Ascending aorta (tissue), 2 donors: ENCODE data around the gene SLC27A6. TPM values are rescaled to one million over a fixed set of nuclear protein-coding genes. Genes with fewer than 3 reads are reported as not detected.

Source experiments
- DNase-seq, 2 donors: peaks; one replicate each; pipeline ENCODE4 v3.0.0-alpha.2; 2019; ENCODE audit warnings: low spot score in 2 of 2
- H3K27ac ChIP-seq, 2 donors: fragments of 200-600 bp; sonication (generic); one replicate each; pipeline ENCODE4 v1.5.1; 2016 to 2017; ENCODE audit warnings: mild to moderate bottlenecking in 1 of 2
- H3K27me3 ChIP-seq: fragments of 200-600 bp; sonication (generic); one replicate; pipeline ENCODE4 v1.5.1; 2017
- H3K36me3 ChIP-seq, 2 donors: fragments of 200-600 bp; sonication (generic); one replicate each; pipeline ENCODE4 v1.5.1; 2016
- H3K4me1 ChIP-seq, 2 donors: fragments of 200-600 bp; sonication (generic); one replicate each; pipeline ENCODE4 v1.5.1; 2016 to 2017; ENCODE audit warnings: mild to moderate bottlenecking in 1 of 2
- H3K4me3 ChIP-seq, 2 donors: fragments of 200-600 bp; sonication (generic); one replicate each; pipeline ENCODE4 v1.5.1; 2016 to 2017; ENCODE audit warnings: mild to moderate bottlenecking in 1 of 2
- H3K9me3 ChIP-seq, 2 donors: fragments of 200-600 bp; sonication (generic); one replicate each; pipeline ENCODE4 v1.5.1; 2016
- intact Hi-C: fragments of 100-400 bp; cut with DNase I; formaldehyde crosslinking; loops from one replicate; pipeline ENCODE4 v1.15.1; 2023
- total RNA-seq: library from RNA; depleted of rRNA; stranded (reverse); fragments of >200 nt; gene quantifications from one replicate; pipeline ENCODE4 v1.1.0, GENCODE V29; 2016
- TF ChIP-seq, protein P1 (sequence below), 3 experiments: fragments of 200-600 bp in 2 of 3; fragments of 450-650 bp in 1 of 3; sonication (generic) in 2 of 3; IDR thresholded peaks; one replicate each; pipeline ENCODE4 v1.5.1; 2016 to 2019; ENCODE audit warnings: antibody characterized with exemption in 3 of 3, mild to moderate bottlenecking in 1 of 3, moderate library complexity in 1 of 3

Gene SLC27A6
- total RNA-seq, 1 donor from 2014 or later, result 0.43 TPM

DNA sequence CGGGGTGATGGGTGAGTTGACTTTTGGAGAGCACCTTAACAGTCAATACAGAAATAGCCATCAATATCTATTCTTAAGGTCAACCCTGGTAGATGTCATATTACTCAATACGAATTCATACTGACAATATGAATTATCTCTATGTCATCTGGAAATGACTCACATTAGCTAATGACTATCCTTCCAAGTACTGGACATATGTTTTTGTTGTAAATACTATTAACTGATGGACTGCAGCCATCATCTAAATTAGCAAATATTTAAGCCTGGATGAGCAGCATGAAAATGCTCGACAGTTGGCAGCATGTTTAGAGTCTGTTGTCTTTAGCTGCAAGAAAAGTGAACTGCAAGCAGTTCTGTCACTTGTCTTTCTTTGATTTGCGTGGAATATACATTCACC, 109.6 kb downstream of the SLC27A6 start:
- no peaks in the 10 kb centered on the region for H3K36me3 ChIP-seq
- no peak overlapping the region for H3K27ac ChIP-seq
- H3K4me1 ChIP-seq, result peaks cover 0 to 6% of the 10 kb centered on the region in 2 donors
- H3K27me3 ChIP-seq, result no peaks in the 10 kb centered on the region
- no peak for DNase-seq
- no peak overlapping the region for H3K4me3 ChIP-seq
- TF ChIP-seq, protein P1, sequence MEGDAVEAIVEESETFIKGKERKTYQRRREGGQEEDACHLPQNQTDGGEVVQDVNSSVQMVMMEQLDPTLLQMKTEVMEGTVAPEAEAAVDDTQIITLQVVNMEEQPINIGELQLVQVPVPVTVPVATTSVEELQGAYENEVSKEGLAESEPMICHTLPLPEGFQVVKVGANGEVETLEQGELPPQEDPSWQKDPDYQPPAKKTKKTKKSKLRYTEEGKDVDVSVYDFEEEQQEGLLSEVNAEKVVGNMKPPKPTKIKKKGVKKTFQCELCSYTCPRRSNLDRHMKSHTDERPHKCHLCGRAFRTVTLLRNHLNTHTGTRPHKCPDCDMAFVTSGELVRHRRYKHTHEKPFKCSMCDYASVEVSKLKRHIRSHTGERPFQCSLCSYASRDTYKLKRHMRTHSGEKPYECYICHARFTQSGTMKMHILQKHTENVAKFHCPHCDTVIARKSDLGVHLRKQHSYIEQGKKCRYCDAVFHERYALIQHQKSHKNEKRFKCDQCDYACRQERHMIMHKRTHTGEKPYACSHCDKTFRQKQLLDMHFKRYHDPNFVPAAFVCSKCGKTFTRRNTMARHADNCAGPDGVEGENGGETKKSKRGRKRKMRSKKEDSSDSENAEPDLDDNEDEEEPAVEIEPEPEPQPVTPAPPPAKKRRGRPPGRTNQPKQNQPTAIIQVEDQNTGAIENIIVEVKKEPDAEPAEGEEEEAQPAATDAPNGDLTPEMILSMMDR (IDR thresholded peaks at IDR 0.05), result no peak
- intact Hi-C loops, result no loop called here
- H3K9me3 ChIP-seq, result no peaks in the 10 kb centered on the region

DNA sequence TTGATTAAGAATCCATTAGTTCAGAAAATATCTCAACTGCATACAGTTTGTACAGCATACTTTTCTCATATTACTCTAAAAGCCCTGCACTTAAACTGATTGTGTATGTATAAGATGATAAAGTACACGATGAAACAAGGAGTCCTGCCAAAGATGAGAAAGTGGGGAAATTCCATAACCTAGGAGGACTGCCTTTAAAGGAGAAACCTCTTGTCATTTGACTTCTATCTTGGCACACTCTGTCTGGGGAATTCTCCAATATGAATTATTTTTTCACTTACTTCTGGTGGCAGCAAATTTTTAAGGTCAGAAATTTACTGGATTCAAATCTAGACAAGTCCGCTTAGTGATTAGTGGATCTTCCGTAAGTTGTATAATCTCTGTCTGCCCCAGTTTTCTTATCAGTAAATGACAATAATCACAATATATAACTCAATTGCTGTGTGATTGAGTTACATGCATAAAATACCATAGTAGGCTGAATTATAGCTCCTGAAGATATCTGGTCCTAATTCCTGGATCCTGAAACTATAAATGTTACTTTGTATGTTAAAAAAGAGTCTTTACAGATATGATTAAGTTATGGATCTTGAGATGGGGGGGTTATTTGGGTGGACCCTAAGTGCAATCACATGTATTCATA, 112.3 kb downstream of the SLC27A6 start:
- H3K36me3 ChIP-seq, result no peaks in the 10 kb centered on the region
- no peaks in the 10 kb centered on the region for H3K9me3 ChIP-seq
- no peak overlapping the region for H3K27ac ChIP-seq
- H3K27me3 ChIP-seq, result no peaks in the 10 kb centered on the region
- no peak for DNase-seq
- peaks cover 0 to 6% of the 10 kb centered on the region in 2 donors for H3K4me1 ChIP-seq
- intact Hi-C loops, result no loop called here
- TF ChIP-seq, protein P1 (IDR thresholded peaks at IDR 0.05), result no peak
- H3K4me3 ChIP-seq, result no peak overlapping the region

DNA sequence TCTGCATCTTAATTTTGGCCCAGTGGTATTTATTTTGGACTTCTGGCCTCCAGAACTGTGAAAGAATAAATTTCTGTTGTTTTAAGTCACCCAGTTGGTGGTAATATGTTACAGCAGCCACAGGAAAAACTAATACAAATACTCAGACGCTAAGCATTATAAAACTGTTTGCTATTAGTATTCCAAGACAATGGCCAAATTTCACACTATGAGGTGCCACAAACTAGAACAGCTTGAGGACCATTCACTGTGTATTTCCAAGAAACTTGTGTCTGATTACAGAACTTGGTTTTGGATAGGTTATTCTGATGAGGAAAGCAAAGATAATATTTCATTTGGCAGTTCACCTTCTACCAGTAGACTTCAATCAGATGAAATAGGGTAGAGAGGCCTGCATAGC, 113.0 kb downstream of the SLC27A6 start:
- Histone ChIP-seq H3K27ac (no peak overlapping the region), H3K9me3 (no peaks in the 10 kb centered on the region), H3K4me1 (peaks cover 0 to 6% of the 10 kb centered on the region in 2 donors), H3K4me3 (no peak overlapping the region), H3K27me3 (no peaks in the 10 kb centered on the region), H3K36me3 (no peaks in the 10 kb centered on the region)
- no peak for DNase-seq
- TF ChIP-seq, protein P1 (IDR thresholded peaks at IDR 0.05), result no peak
- intact Hi-C loops, result no loop called here

DNA sequence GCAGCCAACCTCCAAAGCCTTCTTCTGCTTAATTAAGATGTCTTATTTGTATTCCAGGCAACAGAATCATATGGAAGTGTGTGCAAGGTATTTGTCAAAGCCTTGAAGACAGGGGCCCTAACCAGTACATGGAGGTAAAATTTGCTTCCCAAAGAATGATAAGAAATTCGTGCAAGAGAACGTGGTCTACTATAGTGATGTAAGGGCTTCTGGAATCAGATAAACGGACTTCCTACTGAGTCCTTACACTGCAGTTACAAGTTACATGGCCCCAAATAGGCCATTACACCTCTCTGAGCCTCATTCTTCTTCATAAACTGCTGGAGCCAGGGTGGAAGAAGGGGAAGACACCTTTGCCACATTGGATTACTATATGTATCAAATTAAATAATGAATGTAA, 113.4 kb downstream of the SLC27A6 start:
- no peak overlapping the region for H3K27ac ChIP-seq
- intact Hi-C loops, result no loop called here
- H3K4me1 ChIP-seq, result peaks cover 0 to 6% of the 10 kb centered on the region in 2 donors
- no peak overlapping the region for H3K4me3 ChIP-seq
- DNase-seq, result no peak
- H3K9me3 ChIP-seq, result no peaks in the 10 kb centered on the region
- no peaks in the 10 kb centered on the region for H3K36me3 ChIP-seq
- H3K27me3 ChIP-seq, result no peaks in the 10 kb centered on the region
- TF ChIP-seq, protein P1 (IDR thresholded peaks at IDR 0.05), result no peak

DNA sequence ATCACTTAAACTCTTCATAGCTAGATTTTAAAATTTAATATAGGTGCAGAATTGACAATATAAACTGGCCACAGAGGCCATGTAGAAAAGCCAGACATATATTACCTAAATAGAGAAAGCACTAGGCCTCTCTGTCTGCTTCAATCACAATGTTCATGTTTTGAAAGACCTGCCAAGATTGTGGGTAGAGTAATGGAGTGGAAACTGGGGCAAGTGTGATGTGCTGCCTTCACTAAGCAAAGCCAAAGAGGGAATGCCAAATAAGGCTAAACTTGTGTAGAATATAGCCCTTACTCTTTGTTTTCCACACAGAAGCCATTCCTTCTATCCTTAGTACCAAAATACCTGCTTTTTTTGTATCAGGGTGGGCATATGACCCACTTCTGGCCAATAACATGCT, 114.2 kb downstream of the SLC27A6 start:
- no peak overlapping the region for H3K27ac ChIP-seq
- no peak overlapping the region for H3K4me3 ChIP-seq
- no peaks in the 10 kb centered on the region for H3K9me3 ChIP-seq
- TF ChIP-seq, protein P1 (IDR thresholded peaks at IDR 0.05), result no peak
- no peak for DNase-seq
- H3K36me3 ChIP-seq, result no peaks in the 10 kb centered on the region
- intact Hi-C loops, result no loop called here
- H3K27me3 ChIP-seq, result no peaks in the 10 kb centered on the region
- H3K4me1 ChIP-seq, result peaks cover 0 to 6% of the 10 kb centered on the region in 2 donors

DNA sequence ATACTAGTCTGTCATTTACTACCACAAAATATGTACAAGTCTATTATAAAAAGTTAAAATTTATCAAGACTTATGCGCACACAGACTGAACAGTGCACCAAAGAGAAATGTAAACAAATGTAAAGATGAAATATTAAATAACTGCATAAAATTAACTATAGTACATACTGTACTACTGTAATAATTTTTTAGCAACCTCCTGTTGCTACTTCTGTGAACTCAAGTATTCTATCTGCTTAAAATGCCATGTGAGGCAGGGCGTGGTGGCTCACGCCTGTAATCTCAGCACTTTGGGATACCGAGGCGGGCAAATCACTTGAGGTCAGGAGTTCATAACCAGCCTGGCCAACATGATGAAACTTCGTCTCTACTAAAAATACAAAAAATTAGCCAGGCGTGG, 115.5 kb downstream of the SLC27A6 start:
- Histone ChIP-seq H3K9me3 (no peaks in the 10 kb centered on the region), H3K27ac (no peak overlapping the region), H3K36me3 (no peaks in the 10 kb centered on the region), H3K4me3 (no peak overlapping the region), H3K27me3 (no peaks in the 10 kb centered on the region), H3K4me1 (peaks cover 0 to 6% of the 10 kb centered on the region in 2 donors)
- DNase-seq, result no peak
- intact Hi-C loops, result no loop called here
- TF ChIP-seq, protein P1 (IDR thresholded peaks at IDR 0.05), result no peak
